ENCODE measurements around the gene ENTR1.

ENTR1 gene

DNA sequence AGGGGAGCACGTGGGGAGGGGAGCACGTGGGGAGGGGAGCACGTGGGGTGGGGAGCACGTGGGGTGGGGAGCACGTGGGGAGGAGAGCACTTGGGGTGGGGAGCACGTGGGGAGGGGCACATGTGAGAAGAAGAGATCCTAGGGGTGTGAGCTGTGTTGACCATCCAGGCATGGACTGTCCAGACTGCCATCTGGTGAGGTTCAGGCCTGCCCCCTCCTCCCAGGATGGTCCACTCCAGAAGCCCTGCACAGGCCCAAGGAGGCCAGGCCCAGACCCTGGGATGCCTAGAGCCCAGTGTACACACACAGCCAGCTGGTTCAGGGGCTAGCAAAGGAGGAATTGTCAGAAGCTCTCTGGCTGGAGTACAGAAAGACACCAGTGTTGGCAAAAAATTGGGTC lies 12.8 kb downstream of the ENTR1 start:
- no peak for DNase-seq (ENCODE audit: low read depth in 2 of 2)

DNA sequence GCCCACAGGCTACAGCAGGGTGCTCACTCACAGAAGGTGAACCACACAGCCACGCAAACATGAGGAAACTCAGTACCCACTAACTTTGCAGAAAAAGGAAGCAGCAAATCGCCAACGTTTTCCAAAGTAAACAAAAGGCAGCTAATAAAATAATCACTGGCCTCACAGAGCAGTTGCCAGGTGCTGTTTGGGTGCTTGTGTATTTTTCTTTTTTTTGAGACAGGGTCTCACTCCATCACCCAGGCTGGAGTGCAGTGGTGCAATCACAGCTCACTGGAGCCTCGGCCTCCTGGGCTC lies 14.2 kb downstream of the ENTR1 start:
- DNase-seq (ENCODE audit: low read depth in 2 of 2) = no peak

DNA sequence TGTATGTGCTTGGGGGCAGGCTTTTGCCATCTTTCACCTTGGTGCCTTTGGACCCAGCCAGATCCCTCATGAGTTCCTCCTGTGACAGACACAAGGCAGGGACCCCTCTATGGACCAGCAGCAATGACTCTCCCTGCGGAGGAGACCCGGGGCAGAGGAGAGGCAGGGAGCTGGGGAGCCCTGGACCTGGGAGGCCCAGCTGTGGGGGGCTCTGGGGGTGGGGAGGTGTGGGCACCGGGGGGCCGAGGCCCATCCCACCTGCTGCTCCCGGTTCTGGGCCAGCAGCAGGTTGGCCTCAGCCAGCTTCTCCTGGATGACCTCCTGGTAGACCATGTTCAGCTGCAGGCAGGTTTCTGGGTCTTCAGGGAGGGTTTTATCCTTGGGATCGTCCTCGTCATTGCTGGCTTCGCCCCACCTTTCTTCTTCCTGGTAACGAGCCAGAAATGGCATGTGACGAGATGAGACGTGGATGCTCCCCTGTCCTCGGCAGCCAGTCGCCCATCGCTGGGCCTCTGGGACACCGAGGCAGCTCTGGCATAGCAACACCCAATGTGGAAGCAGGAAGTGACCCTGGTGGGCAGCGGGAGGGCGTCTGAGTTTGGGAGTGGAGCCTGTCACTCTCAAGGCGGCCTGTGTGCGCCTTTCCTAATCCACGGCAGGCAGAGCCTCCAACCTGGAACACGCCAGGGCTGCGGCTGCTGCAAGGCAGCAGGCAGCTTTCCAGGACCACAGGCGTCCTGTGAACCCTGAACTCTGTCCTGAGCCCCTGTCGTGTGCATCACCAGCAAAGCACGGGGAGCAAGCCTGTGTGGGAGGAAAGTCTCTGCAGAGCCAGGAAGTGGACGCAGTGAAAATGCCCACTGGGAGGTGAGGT lies 14.8 kb downstream of the ENTR1 start:
- DNase-seq (ENCODE audit: low read depth in 2 of 2) = no peak

DNA sequence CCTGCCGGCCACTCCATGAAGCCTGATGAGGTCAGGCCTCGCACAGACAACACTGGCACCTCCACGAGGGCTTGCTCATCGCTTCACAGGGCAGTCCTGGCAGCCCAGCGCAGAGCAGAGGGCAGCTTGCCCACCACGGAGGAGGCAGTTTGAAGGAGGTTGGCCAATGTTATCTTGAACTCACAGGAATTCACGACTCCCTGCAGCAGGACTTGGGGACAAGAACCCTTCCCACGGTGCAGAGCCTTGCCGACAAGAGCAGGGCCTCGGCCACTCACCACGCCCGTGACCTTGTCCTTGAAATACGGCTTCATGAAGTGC lies 15.4 kb downstream of the ENTR1 start:
- no peak for DNase-seq (ENCODE audit: low read depth in 2 of 2)

- DNase-seq (ENCODE audit: low read depth in 2 of 2) = no peak
Observed at GRCh38 chr9:136394312-136395019, 15.9 kb downstream of the ENTR1 start.

GRCh38 chr9:136393531-136393930 lies 16.9 kb downstream of the ENTR1 start:
- no peak for DNase-seq (ENCODE audit: low read depth in 2 of 2)

DNA sequence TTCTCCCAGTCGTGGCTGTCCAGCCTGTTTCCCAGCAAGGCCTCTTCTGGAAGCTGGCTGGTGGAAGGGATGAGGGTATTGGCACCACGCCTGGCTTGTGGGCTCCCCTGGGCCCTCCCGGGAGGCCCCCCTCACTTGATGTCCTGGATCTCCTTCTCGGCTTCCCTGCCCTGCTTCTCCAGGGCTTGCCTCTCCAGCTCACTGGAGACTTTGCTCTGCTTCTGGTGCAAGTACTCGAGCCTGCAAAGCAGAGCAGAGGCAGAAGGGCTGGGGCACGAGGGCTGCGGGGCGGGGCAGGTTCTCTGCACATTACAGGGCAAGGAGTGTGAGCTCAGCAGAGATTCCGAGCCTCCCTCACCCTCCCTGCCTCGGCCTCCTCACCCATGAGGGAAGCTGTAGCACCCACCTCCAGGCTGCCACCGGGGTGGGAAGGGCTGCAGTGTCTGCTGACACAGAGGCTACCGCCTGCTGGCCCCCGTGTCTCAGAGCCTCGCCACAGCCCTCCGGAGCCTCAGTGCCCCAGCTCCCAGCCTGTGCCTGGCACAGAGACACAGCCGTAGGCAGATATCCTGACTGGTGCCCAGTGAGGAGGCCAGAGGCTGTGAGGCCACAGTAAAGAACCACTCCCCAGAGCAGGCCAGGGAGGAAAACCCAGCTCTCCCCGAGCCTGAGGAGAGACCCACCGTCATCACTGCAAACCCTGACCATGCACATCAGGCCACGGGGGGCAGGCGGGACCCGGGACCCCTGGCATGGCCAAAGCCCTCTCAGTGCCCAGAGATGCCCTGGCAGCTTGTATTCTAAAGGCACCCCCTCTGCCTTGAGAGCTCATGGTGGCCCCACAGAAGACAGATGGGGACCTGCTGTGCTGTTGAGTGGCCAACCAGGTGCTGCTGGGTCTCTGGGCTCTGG lies 17.6 kb downstream of the ENTR1 start:
- DNase-seq (ENCODE audit: low read depth in 2 of 2) = no peak

DNA sequence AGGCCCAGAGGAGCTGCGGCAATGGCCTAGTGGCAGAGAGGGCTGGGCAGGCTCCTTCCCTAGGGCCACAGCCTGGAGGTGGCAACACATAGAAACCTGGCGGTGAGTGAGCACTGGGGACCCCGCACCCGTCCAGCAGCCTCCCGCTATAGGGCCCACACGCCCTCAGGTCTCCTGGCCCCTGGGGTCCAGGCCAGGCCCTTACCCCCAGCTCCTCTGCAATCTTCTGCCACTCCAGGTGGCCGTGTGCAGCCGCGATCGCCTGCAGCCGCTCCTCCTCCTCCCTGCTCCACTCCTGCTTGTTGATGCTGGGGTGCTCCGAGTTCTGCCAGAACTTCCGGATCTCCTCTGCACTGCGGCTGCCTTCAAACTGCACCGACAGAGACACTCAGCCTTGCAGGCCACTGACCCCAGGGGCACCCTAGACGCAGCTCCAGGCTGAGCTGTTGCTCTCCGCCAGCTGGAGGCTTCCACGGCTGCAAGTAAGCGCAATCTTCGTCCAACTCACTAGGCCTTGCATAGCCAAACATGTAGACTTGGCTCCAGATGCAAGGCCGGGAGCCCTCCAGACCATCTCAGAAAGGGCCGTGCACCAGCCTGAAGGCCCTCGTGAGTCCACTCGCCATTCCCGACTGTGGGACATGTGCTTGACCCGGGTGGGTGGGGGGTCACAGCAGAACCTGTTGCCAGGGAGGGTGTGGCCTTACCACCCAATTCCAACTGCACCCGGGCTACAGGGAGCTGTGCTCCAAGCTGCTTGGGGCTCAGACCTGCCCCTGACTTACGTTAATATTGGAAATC lies 18.5 kb downstream of the ENTR1 start:
- DNase-seq (ENCODE audit: low read depth in 2 of 2) = no peak

GRCh38 chr9:136389396-136389795 lies 21.0 kb downstream of the ENTR1 start:
- DNase-seq (ENCODE audit: low read depth in 2 of 2) = no peak

DNA sequence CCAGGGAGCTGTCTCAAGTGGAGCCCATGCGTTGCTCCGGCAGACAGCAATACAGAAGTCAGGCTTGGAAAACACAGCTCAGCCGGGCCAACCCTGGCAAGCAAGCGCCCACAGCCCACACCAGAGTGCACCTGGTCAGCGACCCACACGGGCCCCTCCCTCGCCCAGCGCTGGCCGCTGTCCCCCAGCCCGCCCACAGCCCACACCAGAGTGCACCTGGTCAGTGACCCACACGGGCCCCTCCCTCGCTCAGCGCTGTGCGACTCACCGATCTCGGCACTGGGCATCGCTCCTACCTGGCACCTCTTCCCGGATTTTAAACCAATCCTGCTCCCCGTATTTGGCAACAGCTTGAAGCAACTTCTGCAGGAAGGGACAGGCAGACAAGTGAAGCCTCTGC lies 23.2 kb downstream of the ENTR1 start:
- DNase-seq (ENCODE audit: low read depth in 2 of 2) = no peak

DNA sequence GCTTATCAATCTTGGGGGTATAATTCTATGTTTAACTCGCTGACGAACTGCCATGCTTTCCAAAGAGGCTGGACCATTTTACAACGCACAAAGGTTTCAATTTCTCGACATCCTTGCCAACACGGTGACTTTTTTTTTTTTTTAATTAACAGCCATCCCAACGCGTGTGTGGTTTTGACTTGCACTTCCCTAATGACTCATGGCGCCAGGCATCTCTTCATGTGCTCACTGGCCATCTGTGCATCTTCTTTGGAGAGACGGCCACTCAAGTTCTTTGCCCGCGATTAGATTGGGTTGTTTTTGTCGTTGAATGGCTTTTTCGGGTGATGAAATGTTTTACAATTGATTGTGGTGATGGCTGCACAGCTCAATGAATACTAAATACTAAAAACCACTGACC lies 24.4 kb downstream of the ENTR1 start:
- no peak for DNase-seq (ENCODE audit: low read depth in 2 of 2)

GRCh38 chr9:136385015-136385414 lies 25.4 kb downstream of the ENTR1 start:
- DNase-seq (ENCODE audit: low read depth in 2 of 2) = no peak

GRCh38 chr9:136383436-136383835 lies 27.0 kb downstream of the ENTR1 start:
- DNase-seq (ENCODE audit: low read depth in 2 of 2) = no peak

GRCh38 chr9:136381966-136382513 lies 28.4 kb downstream of the ENTR1 start:
- no peak for DNase-seq (ENCODE audit: low read depth in 2 of 2)

DNA sequence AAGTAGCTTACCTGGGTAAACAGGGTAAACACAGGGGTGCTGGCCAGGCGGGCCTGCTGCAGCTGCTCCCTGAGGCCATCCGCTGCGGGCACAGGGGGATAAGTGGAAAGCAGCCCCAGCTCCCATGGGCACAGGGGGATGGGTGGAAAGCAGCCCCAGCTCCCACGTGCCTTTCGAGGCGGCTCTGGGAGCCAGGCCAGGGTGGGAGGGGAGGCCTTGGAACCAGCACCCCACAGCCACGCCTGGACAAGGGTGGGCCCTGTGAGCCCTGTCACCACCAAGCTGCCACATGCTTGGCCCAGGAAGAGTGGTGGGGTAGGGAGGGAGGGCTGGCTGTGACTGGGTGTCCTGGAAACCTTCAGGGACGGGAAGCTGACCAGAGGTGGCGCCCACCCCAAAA lies 29.1 kb downstream of the ENTR1 start:
- no peak for DNase-seq (ENCODE audit: low read depth in 2 of 2)

DNA sequence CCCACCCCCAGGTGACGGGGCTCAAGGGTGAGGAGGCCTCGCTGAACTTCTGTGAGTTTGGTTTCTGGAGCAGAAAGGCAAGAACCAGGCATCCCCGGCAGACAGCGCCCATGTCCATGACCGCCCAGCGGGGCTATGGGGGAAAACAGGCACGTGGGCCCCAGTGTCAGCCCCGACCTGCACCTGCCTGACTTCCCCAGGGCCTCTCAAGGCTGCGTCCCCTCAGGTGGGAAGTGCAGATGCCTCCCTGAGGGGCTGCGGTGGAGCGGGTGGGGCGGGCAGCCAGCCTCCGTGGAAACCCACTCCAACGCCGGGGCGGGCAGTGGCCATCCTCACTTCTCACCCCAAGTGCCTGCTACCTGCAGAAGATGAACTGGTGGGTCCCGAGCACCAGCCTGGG lies 30.0 kb downstream of the ENTR1 start:
- DNase-seq (ENCODE audit: low read depth in 2 of 2) = no peak

DNA sequence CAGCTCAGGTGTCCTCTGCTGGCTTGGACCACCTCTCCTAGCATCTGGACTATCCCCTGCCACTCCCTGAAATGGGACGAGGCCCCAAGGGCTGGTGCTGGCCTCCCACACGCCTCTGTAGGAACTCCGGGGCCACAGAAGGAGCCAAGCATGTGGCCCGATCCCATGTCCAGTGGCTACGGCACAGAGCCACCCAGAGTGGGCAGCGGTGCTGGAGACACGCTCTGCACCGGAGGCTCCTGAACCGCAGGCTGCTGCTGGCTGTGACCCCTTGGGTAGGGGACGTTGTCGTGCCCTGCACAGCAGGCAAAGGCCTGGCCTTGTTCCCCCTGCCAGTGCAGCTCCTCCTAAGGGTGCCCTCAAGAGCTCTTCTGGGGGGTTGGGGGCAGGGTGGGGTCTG lies 30.5 kb downstream of the ENTR1 start:
- DNase-seq (ENCODE audit: low read depth in 2 of 2) = no peak

- DNase-seq (ENCODE audit: low read depth in 2 of 2) = no peak
Observed at GRCh38 chr9:136379401-136379800, 31.0 kb downstream of the ENTR1 start.

DNA sequence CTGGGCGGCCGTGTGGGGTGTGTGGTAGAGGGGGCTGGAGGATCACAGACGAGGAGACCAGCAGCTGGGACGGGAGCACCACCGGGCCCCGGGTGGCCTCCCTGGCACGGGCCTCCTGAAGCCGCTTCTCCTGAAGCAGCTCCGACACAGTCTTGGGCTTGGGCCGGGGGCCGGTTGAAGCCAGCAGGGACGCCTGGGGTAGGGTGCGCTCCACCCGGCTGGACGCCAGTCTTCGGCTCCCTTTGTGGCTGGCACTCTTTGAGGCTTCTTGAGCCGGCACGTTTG lies 31.5 kb downstream of the ENTR1 start:
- DNase-seq (ENCODE audit: low read depth in 2 of 2) = no peak

DNA sequence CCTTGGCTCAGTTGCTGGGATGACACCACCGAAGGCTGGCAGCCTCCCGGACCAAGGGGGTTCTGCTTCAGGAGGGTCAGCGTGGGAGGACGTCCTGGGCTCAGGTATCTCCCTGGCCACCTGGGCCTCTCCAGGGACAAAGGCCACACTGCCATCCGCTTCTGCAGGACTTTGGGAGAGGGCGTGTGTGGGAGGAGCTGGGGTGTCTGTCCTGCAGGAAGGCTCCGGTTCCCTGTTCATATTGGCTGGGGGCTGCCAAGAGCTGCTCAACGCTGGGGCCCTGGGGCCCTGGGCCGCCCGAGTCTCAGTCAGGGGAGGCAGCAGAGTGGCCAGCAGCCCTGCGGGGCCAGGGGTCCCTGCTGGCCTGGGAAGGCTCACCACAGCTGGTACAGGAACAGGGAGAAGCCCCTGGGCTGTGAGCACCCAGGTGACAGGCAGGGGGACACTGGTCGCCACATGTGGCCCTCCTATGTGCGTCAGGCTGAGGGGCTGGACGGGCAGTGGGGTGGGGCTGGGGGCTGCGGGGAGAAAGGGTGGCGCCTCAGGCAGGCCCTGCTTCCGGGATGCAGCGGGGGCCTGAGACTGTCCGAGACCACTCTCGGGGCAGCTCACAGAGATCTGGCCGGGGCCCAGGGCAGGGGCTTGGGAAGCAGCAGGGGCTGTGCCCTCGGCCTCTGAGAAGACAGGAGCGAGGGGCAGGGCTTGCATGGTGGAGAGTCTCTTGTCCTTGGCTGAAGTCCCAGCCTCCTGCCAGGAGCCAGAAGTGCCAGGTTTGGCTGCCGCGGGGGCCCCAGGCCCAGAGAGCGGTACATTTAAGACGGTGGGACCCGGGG lies 32.0 kb downstream of the ENTR1 start:
- no peak for DNase-seq (ENCODE audit: low read depth in 2 of 2)
